NCI-H1048 (cell line): Measurements from ENCODE around the gene ZNF407.
A peak's percentile ranks its signal among the peaks of the same experiment; 100 is the strongest.
"Not testable (repeated sequence)": the region's sequence is repeated elsewhere in the genome, so short reads cannot be mapped to it uniquely, and the experiment has no call there.

Experiments
- DNase-seq: peaks from one replicate; lab custom pipeline; 2025; lab: John Stamatoyannopoulos, UW

The ZNF407 gene, protein sequence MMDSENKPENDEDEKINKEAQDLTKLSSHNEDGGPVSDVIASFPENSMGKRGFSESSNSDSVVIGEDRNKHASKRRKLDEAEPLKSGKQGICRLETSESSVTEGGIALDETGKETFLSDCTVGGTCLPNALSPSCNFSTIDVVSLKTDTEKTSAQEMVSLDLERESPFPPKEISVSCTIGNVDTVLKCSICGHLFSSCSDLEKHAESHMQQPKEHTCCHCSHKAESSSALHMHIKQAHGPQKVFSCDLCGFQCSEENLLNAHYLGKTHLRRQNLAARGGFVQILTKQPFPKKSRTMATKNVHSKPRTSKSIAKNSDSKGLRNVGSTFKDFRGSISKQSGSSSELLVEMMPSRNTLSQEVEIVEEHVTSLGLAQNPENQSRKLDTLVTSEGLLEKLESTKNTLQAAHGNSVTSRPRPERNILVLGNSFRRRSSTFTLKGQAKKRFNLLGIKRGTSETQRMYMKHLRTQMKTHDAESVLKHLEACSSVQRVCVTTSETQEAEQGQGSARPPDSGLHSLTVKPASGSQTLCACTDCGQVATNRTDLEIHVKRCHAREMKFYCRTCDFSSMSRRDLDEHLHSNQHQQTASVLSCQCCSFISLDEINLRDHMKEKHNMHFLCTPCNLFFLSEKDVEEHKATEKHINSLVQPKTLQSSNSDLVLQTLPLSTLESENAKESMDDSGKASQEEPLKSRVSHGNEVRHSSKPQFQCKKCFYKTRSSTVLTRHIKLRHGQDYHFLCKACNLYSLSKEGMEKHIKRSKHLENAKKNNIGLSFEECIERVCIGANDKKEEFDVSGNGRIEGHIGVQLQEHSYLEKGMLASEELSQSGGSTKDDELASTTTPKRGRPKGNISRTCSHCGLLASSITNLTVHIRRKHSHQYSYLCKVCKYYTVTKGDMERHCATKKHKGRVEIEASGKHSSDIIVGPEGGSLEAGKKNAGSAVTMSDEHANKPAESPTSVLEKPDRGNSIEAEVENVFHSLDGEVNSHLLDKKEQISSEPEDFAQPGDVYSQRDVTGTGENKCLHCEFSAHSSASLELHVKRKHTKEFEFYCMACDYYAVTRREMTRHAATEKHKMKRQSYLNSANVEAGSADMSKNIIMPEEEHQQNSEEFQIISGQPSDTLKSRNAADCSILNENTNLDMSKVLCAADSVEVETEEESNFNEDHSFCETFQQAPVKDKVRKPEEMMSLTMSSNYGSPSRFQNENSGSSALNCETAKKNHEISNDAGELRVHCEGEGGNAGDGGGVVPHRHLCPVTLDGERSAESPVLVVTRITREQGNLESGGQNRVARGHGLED (N-terminal part only)

DNA sequence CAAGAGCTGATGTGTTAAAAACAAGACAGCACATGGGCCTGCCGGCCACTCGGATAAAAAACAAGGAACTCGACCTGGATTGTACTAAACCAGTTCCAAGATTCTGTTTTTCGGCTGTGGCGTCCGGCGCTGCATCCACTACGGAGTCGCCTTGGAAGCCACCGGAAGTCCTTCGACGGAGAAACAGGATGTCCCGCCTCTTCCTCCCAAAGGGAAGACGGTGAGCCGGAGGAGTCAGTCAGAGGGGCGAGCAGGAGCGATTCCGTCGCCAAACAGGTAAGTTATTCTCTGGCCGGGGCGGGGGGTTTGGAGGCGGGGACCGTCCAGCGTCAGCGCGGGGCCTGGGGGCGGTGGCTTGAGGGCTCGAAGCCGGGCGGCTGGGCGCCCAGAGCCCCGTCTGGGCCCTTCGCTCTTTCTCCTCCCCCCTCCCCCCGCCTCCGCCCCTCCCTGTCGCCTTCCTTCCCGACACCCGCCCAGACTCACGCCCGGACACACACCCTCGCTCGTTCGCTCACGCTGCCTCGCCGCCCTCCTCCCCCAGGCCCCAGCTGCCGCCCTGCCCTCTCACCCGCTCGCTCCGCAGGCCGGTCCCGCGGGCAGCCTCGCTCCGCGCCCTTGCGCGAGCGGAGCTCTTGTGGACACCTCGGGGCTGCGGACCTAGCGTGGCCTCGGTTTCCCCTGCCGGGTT lies at the start of gene ZNF407:
Gene ZNF407 (plus strand): TSS at position 209 of the 688 bp plus-strand sequence. CDS start 33,150 bp downstream, outside the sequence.
- DNase-seq = peak; percentile 51

DNA sequence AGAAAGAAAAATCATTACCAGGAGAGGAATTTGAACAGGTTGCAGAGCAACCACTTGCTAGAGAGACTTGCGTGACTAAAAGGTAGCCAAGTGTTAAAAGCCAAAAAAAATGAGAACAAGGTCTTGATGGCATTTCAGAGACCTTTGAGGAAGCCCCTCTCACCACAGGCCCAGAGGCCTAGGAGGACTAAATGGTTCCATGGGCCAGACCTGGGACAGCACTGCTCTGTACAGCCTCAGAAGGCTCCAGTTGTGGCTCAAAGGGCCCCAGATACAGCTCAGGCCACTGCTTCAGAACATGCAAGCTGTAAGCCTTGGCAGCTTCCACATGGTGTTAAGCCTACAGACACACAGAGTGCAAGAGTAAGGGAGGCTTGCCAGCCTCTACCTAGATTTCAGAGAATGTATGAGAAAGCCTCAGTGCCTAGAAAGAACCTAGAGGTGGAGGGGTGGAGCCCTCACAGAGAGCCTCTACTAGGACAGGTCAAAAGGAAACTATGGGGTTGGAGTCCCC lies 48.0 kb upstream of the ZNF407 start:
- no peak for DNase-seq

DNA sequence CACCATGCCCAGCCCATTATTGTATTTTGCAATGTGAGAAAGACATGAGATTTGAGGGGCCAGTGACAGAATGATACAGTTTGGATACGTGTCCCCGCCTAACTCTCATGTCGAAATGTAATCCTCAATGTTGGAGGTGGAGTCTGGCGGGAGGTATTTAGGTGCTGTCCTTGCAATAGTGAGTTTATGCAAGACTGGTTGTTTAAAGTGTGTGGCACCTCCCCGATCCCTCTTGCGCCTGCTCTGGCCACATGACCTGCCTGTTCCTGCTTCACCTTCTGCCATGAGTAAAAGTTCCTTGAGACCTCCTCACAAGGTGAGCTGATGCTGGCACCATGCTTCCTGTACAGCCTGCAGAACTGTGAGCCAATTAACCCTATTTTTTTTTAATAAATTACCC lies 46.8 kb upstream of the ZNF407 start:
- DNase-seq = no peak

DNA sequence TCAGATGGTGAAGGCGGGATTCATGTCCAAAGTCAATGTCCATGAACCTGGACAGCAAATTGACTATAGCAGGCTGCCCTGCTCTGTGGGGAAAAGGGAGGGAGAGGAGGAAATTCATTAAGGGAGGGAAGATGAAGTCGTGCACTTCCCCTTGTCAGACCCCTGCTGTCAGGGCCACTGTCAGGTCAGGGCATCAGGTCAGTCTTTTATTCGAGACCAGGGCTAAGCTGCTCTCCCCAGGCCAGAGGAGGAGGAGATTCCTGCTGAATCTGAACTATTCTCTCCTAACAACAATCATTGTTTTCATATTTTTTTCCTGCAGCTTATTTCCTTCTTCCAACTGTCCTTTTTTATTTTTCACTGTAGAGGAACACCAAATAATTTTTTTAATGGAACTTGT lies 46.2 kb upstream of the ZNF407 start:
- no peak for DNase-seq

DNA sequence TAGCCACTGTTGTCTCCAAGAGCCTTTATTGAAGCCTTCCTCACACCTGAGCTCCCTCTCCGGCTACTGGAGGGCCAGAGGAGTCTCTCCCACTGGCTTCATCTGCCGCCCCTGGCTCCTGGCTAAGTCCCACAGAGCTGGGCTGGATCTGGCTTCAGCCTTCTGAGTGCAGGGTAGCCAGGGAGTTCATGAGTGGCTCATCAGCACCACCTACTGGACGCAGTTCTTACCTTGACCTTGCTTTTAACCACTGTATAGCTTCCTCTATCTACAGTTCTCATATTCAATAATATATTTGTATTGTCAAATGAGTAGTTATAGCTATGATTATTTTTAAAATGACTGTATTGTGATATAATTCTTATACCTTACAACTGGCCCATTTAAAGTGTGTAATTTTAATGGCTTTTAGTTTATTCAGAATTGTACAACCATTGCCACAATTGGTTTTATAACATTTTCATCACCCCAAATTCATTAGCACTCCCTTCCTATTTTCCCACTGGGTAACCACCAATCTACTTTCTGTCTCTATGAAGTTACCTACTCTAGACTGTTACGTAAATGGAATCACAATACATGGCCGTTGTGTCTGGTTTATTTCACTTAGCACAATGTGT lies 45.6 kb upstream of the ZNF407 start:
- peak; percentile 56 for DNase-seq

DNA sequence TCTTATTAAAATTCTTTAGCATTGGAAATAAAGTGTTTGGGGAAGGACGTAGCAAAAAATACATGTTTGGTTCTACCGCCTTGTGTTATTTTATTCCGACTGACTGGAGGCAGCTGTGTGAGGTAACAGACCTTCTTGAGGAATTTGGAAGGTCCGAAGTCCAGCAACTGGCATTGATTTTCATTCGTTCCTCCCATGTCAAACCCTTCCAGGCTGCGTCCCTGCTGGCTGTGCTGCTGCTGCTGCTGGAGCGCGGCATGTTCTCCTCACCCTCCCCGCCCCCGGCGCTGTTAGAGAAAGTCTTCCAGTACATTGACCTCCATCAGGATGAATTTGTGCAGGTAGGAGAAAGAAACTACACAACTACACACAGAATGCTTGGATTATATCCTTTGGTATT lies 41.5 kb upstream of the ZNF407 start:
- DNase-seq = no peak

DNA sequence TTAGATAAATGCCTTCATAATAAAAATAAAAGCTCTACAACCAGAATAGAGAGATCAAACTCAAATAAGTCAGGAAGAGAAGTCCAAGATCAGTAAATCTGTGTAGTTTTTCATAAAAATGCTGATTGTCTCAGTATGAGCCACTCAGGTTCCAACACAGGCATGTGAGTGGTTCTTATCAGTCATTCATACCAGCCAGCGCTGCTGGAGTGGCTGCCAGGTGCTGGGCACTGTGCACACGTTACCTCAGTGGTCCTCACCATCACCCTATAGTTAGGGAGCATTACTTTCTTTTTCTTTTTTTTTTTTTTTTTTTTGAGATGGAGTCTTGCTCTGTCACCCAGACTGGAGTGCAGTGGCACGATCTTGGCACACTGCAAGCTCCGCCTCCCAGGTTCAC lies 39.6 kb upstream of the ZNF407 start:
- DNase-seq = no peak

DNA sequence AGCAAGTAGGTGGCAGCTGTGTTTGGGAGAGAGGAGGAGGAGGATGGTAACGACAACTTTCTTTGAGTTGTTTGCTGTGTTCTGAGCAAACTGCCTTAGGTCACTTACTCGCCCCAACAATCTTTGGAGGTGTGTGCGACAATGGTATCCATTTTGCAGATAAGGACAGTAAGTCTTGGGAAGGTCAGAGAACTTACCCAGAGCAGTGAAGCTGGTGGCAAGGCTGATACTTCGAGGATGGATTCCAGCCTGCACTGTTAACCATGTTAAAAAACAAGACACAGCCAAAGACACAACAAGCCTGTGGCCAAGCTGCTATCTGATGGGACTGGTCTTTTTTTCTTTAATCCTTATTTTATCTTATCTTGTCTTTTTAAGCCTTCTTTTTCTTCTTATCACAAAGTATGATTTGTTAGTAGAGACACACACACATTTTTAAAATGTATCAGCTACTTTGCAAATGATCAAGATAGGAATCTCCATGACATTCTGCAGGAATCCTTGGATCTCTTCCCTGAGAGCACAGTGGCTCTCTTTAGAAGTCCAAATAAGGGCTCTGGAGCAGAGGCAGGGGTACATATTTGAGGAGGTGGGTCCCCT lies 35.4 kb upstream of the ZNF407 start:
- no peak for DNase-seq

DNA sequence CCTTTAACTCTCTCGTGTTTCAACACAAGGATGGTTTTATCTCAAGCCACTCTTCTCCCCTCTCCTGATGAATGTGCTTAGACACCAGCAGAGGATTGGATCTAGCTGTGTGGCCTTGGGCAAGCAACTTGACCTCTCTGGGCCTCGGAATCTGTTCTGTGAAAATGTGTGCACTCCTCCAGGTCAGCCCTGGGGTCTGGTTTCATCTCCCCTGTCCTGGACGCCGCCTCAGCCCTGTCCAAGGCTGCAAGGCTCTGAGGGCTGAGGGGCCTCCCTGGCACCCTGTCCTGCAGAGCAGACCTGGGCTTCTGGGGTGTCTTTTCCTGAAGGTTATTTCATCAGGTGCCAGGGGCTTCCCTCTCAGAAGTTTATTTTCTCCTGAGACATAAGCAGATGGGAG lies 34.9 kb upstream of the ZNF407 start:
- no peak for DNase-seq

DNA sequence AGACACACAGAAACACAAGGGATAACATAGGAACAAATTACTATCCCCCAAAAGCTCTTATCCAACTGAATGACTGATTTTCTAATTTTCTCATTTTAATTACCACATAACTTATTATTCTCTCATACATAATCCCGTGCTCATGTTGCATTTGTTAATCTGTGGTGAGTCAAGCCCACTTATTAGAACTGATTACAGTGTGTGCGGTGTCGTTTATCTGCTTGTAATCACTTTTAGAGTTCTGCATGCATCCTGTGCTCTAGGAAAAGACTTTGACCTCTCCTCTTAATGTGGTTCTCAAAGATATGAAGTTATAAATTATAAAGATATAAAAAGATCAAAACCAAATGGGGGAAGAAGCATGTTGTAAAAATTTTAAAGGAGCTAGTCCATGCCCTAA lies 33.7 kb upstream of the ZNF407 start:
- no peak for DNase-seq

DNA sequence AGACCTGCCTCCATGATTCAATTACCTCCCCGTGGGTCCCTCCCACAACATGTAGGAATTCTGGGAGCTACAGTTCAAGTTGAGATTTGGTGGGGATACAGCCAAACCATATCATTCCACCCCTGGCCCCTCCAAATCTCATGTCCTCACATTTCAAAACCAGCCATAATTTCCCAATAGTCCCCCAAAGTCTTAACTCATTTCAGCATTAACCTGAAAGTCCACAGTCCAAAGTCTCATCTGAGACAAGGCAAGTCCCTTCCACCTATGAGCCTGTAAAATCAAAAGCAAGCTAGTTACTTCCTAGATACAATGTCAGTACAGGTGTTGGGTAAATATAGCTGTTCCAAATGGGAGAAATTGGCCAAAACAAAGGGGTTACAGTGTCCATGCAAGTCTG lies 32.5 kb upstream of the ZNF407 start:
- not testable (repeated sequence) for DNase-seq

DNA sequence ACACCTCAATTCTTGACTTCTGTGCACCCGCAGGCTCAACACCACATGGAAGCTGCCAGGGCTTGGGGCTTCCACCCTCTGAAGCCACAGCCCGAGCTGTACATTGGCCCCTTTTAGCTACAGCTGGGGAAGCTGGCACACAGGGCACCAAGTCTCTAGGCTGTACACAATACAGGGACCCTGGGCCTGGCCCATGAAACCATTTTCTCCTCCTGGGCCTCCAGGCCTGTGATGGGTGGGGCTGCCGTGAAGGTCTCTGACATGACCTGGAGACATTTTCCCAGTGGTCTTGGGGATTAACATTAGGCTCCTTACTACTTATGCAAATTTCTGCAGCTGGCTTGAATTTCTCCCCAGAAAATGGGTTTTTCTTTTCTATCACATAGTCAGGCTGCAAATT lies 31.7 kb upstream of the ZNF407 start:
- not testable (repeated sequence) for DNase-seq

DNA sequence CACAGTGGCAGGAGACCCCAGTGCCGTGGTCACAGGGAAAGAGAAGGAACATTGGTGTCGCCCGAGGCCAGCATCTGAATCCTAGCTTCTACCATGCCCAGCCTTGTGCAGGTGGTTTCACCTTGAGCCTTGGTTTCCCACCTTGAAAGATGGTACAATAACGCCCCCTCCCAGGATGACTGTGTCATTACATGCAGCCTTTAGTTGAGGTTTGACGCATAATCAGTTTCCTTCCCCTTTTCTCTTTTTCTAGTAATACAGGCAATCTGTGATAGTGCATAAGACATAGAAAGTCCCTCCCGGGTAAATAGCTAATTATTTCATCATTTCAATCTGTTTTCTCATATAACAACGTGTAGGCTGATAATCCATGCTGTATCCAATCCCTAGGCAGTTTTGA lies 29.8 kb upstream of the ZNF407 start:
- no peak for DNase-seq

DNA sequence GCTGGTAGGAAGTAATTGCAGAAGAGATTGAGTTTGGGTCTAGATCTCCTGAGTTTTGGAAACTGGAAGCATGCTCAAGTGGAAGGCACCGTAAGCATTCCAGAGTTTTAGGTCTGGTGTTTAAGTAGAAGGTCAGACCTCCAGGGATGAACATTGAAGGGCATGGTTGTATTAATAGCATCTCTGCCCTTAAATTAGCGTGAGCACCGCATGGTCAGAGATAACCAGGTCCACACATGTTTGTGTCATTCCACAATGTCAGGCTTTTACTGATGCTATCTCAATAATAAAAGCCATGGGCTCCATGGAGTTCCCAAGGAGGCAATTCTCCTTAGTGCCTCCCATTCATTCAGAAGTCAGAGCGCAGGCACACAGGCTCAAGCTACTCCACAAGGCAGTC lies 28.3 kb upstream of the ZNF407 start:
- DNase-seq = no peak

DNA sequence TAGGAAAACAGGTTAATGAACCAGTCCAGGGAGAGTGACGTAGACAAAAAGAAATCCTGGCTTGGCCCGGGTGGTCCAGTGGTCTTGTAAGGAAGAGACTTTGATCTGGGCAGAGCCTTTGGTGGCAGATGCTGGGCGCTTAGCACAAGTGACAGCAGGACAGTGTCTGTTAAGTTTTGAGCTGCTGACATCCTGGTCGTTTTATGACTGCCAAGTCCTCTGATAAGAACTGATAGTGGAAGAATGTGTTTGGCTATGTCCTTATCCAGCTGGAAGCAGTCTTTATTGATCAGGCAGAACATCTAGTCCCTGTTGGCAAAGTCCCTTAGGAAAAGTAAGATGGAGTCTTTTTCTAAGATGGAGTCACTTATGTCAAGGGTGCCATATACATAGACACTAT lies 27.4 kb upstream of the ZNF407 start:
- DNase-seq = no peak

DNA sequence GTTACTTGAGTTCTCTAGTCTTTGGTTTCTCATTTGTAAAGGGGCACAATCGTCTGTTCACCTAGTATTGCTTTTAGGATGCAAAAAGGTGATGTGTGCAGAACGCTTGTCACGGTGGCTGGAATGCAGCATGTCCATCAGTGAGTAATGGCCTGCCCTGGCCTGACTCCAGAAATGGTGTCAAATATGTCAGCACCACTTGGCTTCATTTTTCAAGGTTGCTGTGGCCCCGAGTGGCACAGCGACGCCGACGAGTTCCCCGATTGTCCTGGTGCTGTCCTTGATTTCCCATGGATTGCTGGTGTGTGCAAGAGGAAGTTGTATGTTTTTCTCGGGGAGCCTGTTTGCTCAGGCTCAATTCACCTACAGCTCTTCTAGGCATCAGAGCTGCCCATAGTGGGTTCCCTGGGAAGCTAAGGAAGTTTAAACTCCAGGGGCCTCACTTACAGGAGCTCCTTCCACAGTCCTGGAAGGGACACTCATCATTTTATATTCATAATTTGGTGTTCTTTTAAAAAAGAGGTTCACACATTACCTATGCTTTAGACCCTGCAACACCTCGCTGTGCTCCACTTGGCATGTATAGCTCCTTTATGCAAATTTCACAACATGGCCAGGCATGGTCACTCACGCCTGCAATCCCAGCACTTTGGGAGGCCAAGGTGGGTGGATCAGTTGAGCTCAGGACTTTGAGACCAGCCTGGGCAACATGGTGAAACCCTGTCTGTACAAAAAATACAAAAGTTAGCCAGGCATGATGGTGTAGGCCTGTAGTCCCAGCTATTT lies 25.6 kb upstream of the ZNF407 start:
- DNase-seq = no peak

DNA sequence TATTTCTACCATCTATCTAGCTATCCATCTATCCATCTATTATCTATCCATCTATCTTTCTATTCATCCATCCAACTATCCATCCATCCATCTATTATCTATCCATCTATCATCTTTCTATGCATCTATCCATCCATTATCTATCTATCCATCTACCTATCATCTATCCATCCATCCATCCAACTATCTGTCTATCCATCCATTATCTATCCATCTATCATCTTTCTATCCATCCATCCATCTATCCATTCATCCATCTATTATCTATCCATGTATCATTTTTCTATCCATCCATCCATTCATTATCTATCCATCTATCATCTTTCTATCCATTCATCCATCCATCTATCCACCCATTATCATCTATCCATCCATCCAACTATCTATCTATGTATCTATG lies 24.6 kb upstream of the ZNF407 start:
- no peak for DNase-seq

DNA sequence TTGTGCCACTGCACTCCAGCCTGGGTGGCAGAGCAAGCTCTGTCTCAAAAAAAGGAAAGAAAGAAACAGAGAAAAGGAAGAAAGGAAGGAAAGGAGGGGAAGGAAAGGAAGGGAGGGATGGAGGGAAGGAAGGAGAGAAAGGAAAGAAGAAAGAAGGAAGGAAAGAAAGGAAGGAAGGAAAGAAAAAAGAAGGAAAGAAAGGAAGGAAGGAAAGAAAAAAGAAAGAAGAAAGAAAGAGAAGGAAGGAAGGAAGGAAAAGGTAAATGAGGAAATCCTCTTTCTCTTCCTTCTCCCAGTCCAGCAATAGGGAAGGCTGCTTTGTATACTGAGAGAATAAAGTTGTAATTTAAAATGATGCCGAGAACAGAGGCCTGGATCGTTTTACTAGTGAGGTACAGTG lies 22.8 kb upstream of the ZNF407 start:
- no peak for DNase-seq

DNA sequence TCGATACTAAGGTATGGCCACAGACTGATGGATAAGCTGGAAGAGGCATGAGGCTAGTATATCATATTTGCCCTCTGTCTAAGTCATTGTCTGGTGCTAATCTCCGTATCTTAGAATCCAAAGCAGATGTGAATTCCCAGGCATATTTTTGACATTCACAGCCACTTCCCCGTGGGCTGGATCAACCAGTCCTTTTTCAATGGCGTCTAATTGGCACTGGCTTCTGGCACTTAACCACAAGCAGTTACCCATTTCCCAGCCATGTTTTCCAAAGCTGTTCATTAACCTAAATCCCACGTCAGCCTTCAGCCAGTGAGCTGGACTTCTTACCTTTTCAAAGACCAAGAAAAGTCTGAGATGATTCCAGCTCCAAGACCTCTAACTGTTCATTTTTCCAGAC lies 20.7 kb upstream of the ZNF407 start:
- DNase-seq = no peak
